Frontal cortex (tissue), 4 donors: ENCODE results near the gene SV2C. TPM values are rescaled to one million over a fixed set of nuclear protein-coding genes. Genes with fewer than 3 reads are reported as not detected.
A peak's percentile ranks its signal among the peaks of the same experiment; 100 is the strongest.
"Not testable (repeated sequence)": the region's sequence is repeated elsewhere in the genome, so short reads cannot be mapped to it uniquely, and the experiment has no call there.

Experiments used
- DNase-seq, 2 donors: peaks; one replicate each; pipeline ENCODE4 v3.0.0; 2012; ENCODE audit warnings: low spot score in 2 of 2
- FAIRE-seq: peaks from 2 replicates; lab custom pipeline; 2012; peaks lifted over from hg19 to GRCh38; lab: Jason Lieb, UNC
- total RNA-seq: library from RNA; depleted of rRNA; stranded (reverse); fragments of >200 nt; gene quantifications from one replicate; pipeline ENCODE4 v1.2.3, GENCODE V29; 2014
- donor health status: control.
- donor health status: control.
- donor health status: control.

The SV2C gene
- total RNA-seq, 1 donor from 2014 or later = 2.9 TPM

DNA sequence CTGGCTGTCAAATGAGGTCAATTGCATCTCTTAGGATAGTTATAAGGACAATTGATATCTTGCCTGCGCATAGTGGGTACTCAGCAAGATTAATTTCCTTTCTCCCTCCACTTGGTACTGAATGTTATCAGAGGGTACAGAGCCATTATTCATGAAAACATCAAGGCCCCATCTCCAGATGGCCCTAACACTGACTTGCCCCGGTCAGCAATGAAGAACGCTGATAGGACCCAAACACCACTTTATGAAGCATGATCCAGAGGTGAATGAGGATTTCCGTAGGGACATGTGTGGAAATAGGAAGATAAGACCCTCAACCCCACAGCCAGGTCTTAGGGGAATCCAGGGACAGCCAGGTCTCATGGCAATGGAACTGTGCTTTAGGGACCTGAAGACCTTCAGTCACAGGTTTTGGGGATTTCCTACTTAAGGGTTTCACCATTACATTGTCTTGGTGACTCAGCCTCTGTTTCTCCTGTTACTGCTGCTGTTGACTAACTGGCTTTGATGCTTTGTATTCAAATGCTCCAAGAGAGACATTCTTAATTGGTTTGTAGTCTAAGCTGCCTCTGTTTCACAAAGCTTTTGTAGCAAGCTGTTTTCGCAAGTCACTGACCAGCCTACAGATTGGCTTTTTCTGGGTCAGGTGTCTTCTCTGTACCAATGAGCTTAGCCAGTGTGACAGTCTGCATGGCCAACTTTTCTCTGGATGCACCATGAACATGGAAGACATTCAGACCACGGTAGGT is 284.6 kb downstream of the SV2C start:
- no peak for FAIRE-seq

DNA sequence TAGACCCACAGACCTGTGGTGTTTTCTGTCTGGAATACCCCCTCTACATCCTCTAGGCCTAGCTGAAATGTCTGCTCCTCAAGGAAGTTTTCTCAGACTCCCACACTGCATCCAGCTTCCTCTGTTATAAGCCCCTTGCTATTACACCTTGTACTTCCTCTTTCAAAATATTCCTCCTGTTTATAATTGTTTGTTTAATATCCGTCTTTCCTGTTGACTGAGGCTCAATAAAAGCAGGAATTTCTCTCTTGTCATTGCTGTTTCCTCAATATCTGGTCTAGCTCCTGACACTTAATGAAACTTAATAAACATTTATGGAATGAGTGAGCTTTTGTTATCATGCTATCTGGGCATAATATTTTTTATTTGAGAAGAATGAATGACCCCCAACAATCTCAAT is 285.8 kb downstream of the SV2C start:
- DNase-seq = no peak
- no peak for FAIRE-seq

More for the DNA sequence above, 284.6 kb downstream of the SV2C start:
- DNase-seq = no peak

DNA sequence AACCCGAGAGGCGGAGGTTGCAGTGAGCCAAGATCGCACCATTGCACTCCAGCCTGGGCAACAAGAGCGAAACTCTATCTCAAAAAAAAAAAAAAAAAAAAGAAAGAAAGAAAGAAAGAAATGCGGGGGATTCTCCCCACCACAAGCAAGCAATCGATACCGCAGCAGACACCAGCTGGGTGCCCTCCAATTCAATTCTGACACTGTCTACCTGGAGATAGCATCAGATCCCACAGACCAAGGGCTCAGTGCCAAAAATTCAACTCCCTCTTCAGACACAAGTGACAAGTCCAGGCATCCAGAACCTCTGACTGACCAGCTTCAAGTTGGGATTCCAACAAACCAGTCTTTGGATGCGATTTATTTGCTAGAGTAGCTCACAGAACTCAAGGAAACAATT is 286.5 kb downstream of the SV2C start:
- not testable (repeated sequence) for FAIRE-seq, DNase-seq

DNA sequence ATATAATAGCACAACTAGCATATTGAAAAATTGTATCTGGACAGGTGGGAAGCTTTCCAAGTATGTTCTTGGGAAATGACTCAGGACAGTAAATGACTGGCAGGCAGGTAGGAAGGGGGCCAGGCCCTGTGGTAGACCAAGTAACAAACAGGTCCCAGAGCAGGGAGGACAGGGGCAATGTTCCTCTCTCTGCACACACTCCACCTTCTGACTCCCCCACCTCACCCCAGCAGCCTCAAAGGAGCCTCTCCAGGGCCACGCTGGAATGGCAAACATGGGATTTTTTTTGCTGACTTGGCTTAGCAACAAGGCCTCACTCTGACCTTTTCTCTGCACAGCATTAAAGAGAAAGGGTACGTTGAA is 288.8 kb downstream of the SV2C start:
- DNase-seq = no peak

DNA sequence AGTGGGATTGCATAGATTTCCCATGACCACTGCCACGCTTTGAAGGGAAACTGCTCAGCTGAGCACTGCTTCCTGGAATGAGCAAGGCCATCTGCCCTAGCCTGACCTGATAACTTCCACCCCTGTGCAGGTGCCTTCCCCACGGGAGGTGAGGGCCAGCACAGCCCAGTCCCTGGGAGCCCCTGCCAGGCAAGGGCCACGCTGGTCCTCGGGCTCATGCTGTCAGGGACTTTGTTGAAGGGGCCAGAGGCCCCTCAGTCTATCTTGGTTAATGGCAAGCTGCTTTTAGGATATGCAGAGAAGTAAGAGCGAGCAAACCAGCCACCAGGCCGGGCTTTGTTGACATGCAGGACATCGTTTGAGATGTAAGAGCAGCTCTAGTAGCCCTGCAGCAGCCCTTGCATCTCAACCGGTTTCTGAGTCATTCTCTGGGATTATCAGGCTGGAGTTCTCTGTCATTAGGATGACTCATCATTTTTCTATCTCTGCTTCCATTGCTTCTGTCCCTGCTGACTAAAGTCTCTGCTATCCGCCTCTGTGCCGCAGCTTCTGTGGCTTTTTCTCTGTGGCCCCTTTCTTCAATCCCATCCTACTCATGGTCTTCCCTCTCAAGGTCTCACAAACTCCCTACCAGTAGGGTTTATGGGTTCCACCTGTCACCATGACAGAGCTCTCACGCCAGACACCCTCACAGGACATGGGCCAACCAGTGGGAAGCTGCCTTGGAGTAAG is 289.3 kb downstream of the SV2C start:
- no peak for FAIRE-seq

More for the DNA sequence above, 288.8 kb downstream of the SV2C start:
- FAIRE-seq = no peak

DNA sequence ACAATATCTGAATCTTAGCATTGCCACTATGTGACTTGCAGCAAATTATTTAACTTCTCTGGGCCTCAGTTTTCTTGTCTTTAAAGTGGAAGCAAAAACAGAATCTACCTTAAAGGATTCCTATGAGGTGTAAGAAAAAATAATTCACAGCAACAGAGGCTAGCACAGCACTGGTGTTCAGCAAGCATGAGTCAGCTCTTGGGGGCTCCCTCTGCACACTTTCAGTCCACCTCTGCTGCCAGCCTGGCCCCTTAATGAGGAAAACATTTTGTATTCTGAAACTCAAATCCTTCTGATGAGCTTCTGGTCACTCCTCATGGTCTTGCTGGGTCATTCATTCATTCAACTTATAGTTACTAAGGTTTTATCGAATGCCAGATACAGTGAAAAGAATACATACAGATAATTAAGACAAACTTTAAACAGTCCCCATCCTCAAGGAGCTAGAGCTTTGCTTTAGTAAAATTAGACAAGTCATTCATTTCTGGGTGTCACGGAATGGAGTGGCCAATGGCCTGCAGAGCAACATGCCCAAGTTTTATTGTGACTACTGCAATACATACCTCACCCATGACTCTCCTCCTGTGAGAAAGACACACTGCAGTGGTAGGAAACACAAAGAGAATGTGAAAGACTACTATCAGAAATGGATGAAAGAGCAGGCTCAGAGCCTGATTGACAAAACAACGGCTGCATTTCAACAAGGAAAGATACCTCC is 293.1 kb downstream of the SV2C start:
- DNase-seq = no peak
- FAIRE-seq = no peak

More for the DNA sequence above, 289.3 kb downstream of the SV2C start:
- DNase-seq = peak in 1 of 2 donors; percentile 13

DNA sequence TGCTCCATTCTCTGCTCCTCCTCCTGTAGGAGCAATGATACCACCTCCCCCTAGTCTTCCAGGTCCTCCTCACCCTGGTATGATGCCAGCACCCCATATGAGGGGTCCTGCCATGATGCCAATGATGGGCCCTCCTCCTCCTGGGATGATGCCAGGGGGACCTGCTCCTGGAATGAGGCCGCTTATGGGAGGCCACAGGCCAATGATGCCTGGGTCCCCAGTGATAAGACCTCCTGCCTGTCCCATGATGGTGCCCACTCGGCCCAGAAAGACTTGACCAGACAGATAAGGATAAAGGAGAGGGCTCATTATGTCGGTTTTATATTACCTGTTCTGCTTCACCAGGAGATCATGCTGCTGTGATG is 293.7 kb downstream of the SV2C start:
- DNase-seq (no peak), FAIRE-seq (no peak)

DNA sequence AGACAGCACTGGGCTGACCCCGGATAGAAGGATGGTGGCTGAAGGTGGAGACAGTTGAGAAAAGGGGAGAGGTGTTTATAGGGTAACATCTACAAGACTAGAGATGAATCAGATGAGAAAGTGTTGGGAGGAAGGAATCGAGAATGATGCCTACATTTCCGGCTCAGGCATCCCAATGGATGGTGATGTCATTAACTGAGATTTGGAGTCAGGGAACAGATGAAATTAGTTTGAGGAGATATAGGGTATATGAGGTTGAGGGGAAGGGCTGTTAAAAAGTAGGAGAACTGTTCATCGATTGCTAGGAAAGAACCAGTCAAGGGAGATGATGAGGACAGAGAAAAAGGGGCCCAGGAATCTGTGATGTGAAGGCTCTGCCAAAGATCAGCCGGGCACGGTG is 295.2 kb downstream of the SV2C start:
- FAIRE-seq = no peak
- no peak for DNase-seq

DNA sequence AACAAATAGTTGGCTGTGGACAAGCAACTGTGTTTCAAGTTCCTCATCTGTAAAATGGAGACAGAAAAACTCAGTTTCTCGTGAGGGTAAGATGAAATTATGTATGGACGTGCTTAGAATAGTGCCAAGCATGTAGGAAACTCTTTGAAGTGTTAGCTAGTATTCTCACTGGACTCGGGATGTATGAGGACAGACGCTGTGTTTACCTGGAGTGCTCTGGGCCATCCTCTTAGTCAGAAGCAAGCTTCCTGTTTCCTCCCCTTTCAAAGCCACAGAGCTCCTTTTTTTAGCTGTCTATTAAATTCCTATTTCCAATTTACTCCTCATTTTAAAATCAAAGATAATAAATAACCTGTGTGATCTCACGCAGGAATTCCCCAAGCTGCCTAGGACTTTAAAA is 296.1 kb downstream of the SV2C start:
- no peak for FAIRE-seq

DNA sequence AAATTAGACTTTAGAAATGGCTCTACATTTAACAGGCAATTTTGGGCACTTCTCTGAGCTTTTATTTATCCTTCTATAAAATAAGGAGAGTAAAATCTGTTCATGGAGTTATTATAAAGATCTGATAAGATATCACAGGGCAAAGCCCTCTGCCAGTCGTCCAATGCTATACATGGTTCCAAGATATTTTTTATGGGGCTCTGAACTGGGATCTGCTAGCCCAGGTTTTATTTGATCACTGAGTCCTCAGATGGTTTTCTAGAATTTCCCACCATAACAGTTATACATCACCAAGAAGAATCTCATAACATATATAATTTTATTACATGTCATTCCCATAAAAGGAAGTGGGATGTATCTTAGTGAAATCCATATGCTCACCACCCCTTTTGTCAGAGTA is 296.7 kb downstream of the SV2C start:
- DNase-seq = no peak
- FAIRE-seq = no peak

More for the DNA sequence above, 296.1 kb downstream of the SV2C start:
- no peak for DNase-seq

DNA sequence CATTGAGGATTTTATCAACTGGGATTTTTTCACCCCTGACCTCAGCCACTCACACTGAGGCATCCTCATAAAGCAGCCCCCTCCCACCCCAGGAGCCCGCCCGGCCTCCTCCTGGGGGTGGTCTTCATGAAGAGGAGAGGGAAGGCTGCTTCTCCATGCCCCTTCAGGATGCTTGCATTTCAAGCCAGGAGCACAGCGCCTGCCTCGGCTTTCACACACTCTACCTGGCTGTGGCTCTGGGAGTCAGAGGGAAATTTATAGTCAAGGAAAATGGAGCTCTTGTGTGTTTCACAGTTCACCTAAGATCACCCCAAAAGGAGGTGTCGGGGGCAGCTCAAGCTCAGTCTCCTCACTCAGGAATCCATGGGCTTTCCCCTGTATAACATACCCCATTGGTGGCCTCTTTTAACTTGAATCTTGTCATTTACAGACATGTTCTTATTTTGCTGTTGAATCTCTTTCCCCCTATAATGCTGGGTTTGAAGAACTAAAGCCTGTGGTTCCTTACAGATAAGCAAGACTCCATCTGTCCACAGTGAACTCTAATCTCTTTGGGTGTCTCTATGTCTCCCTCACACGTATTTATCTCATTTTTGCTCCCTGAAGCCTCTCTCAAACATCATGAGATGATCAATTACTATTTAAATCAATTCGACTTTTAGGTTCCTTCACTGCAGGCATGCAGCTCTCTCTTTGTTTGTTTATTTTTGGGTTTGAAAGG is 297.3 kb downstream of the SV2C start:
- no peak for FAIRE-seq
- DNase-seq = no peak

DNA sequence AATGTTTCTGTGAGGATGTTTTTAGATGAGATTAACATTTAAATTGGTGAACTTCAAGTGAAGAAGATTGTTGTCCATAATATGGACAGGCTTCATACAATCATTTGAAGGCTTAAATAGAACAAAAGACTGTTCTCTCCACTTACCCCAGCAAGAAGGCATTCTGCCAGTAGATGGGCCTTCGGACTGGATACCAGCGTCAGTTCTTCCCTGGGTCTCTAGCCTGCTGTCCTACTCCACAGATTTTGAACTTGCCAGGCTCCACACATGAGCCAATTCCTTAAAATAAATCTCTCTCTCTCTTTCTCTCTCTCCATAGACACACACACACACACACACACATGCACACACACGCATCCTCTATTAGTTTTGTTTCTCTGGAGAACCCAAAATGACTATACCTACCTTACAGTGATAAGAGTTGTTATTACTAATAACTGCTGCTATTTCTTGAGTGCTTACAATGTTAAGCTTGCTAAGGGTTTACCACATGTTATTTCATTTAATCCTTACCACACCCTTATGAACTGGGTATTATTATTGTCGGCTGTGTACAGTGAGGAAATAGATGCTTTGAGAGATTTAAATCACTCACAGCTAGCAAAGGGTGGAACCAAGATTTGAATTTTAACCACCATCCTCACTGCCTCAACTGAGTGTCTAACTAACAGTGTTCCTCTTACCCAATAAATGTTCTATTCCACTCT is 300.1 kb downstream of the SV2C start:
- FAIRE-seq (no peak), DNase-seq (no peak)

DNA sequence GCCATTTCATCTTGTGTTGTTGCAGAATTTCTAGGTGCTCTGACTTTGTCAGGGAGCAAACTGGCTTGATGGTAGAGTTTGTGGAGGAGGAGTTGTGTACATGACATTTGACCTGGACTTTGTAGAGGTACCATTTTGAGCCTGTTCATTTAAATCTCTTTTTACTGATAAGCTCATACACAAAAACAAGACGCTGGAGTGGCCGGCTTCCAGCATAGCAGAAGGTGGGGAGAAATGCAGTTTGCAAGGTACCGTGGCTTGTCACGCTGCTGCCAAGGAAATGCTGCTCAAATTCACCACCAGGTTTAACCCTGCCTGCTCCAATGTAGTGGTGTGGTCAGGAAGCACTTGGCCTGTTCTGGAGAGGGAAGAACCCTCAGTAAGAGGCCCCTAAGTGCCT is 301.0 kb downstream of the SV2C start:
- FAIRE-seq = no peak
- no peak for DNase-seq

DNA sequence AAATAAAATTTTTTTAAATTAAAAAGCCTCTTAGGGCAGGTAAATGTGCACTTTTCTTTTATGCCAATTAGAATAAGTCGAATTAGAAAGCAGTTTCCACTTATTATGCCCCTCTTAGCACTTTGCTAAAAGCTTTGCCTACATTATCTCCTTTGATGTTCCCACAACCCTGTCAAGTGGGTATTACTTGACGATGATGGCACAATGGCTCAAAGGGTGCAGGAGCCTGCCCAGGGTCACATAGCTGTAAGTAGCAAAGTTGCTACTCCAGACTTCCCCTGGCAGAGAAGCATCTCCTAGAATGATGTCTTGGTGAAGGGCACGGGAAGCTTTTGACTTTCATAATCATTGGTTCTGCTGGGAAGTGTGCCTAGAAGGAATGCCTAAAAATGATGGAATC is 301.5 kb downstream of the SV2C start:
- DNase-seq (no peak), FAIRE-seq (no peak)

DNA sequence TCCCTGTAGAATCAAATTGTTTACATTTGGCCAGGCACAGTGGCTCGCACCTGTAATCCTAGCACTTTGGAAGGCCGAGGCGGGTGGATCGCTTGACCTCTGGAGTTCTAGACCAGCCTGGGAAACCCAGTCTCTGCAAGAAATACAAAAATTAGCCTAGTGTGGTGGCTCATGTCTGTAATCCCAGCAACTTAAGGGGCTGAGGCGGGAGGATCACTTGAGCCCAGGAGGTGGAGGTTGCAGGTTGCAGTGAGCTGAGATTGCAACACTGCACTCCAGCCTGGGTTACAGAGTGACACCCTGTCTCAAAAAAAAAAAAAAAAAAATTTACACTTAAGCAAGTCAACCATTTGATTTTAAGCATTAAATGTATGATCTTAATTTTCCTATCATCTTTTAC is 302.4 kb downstream of the SV2C start:
- FAIRE-seq (no peak), DNase-seq (no peak)

DNA sequence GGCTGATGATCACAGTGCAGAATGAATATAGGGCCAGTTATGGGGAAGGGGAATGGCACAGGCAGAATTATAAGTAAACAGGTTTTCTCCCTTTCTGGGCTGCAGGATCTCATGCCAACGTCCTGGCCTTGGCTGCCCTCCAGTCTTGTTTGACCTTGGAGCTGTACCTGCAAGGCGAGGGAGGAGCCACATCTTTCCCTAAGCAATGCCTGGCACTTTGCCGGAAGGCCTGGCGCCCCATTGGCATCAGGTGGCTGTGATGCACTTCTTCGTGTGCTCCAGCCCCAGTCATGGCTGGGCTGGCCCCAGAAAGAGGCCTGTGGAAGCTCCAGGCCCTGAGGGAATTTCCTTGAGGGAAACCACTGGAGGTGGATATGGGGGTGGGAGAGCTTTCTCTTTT is 303.2 kb downstream of the SV2C start:
- DNase-seq = no peak
- no peak for FAIRE-seq

DNA sequence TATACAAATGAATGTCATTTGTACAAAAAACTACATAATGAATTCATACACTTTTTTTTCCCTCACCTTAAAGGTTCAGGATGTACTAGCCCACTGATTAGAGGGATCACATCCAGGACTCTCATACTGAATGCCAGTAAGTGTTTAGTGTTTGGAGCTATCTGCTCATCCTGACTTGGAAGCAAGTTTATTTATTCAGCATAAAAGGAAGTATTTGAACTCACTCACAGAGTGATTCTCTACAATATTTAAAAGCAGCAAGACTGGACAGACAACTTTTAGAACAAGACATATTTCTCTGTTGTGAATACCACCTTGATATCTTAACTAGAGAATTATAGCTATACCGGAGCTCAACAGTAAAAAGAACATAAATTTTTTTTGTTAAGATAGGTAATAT is 305.1 kb downstream of the SV2C start:
- DNase-seq (no peak), FAIRE-seq (no peak)

DNA sequence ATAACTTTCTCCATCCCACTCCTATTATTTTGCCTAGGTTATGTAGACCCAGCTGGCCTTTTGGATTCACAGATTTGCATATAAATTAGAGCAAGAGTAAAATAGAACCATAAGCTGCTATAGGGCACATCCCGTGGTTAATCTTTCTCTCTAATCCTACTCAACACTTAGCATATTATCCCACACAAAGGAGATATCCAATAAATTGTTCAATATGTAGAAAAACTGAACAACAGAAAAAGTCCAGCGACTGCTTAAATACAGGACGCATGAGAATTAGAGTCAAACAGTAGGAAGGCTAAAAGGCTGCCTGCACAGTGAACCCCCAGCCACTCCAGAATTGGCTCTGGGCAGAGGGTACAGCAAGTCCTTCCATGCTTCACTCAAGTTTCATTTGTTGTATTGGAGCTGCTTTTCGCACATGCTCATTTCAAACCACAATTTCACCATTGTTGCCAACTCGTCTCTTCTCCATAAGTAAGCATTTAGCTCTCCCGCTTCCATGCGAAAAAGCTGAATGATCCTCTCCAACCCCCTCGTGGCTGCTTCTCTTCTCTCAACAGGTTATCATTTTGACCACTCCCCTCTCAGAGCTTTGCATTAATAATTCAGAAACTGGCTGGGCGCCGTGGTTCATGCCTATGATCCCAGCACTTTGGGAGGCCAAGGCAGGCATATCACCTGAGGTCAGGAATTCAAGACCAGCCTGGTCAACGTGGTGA is 305.8 kb downstream of the SV2C start:
- FAIRE-seq (no peak), DNase-seq (no peak)

DNA sequence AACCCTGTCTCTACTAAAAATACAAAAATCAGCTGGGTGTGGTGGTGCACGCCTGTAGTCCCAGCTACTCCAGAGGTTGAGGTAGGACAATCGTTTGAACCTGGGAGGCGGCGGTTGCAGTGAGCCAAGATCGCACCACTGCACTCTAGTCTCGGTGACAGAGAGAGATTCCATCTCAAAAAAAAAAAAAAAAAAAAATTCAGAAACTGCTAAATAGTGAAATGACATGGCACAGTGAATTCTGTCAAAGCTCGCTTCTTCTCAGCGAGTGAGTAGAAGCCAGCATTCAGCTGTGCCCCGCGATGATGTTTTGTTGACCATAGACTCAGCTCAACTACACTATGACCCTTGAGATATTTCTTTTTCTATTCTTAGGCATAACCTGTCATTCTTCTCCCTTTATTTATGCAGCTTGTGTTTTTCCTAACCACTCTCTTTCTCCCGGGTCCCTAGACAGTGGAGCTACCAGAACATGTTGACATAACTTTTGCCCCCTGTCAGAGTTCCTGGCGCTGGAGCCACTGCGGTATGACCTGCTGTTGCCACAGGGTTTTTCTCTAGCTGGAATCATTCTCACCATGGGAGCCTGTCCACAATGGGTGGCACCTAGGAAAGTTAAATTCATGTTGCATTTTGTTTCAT is 306.5 kb downstream of the SV2C start:
- no peak for DNase-seq
- FAIRE-seq = no peak
